AG10803 (cell line): ENCODE results near the gene MAP1S.

ENCODE experiments used
- DNase-seq: peaks from one replicate; pipeline ENCODE4 v3.0.0; 2010; ENCODE audit warnings: low read depth
- H3K4me3 ChIP-seq: 2 replicates; pipeline ENCODE4 v1.5.1; 2011; ENCODE audit warnings: mild to moderate bottlenecking, low read length, control low read depth
- CTCF ChIP-seq: conservative IDR thresholded peaks from 2 replicates; pipeline ENCODE4 v1.5.1; 2011; ENCODE audit warnings: mild to moderate bottlenecking, low read length, control low read depth, inconsistent platforms

The MAP1S gene

GRCh38 chr19:17695198-17695597, 24.1 kb upstream of the MAP1S start:
- H3K4me3 ChIP-seq, result no peak overlapping the region
- no peak for DNase-seq
- TF ChIP-seq CTCF, result no peak

- DNase-seq, result peak; percentile 35
- H3K4me3 ChIP-seq, result no peak overlapping the region
- TF ChIP-seq CTCF, result peak; percentile 72
Observed at GRCh38 chr19:17703824-17704463, 15.3 kb upstream of the MAP1S start.

- no peak for DNase-seq
- no peak for TF ChIP-seq CTCF
- no peak overlapping the region for H3K4me3 ChIP-seq
Observed at GRCh38 chr19:17706750-17707181, 12.5 kb upstream of the MAP1S start.

- H3K4me3 ChIP-seq, result no peak overlapping the region
- no peak for DNase-seq
- no peak for TF ChIP-seq CTCF
Observed at GRCh38 chr19:17711851-17712250, 7.4 kb upstream of the MAP1S start.

GRCh38 chr19:17716309-17716929, 2.9 kb upstream of the MAP1S start:
- TF ChIP-seq CTCF, result peak; percentile 23
- DNase-seq, result no peak
- no peak overlapping the region for H3K4me3 ChIP-seq

GRCh38 chr19:17718550-17718946, 732 bp upstream of the MAP1S start:
- no peak for TF ChIP-seq CTCF
- no peak overlapping the region for H3K4me3 ChIP-seq
- DNase-seq, result no peak

GRCh38 chr19:17719730-17720400, 585 bp downstream of the MAP1S start:
- H3K4me3 ChIP-seq, result peak overlapping the region; percentile 84
- no peak for TF ChIP-seq CTCF
- no peak for DNase-seq
